Hair follicle dermal papilla cell (primary cell): ENCODE data around the gene IDH3A. TPM values are rescaled to one million over a fixed set of nuclear protein-coding genes. Genes with fewer than 3 reads are reported as not detected.

Experiments
- total RNA-seq: library from RNA; depleted of rRNA; stranded (reverse); fragments of >200 nt; gene quantifications from 2 replicates; pipeline ENCODE4 v1.2.3, GENCODE V29; 2012

Gene IDH3A
- total RNA-seq: 34.2 and 39.2 TPM in 2 replicates

GRCh38 chr15:78149068-78149804, at the start of gene IDH3A:
TSS of gene IDH3A (plus strand) at chr15:78149362. CDS start at chr15:78149404, 42 bp downstream.

GRCh38 chr15:78131295-78132061, 17.7 kb upstream of the IDH3A start, which contains the start of gene CIB2:
TSS of gene CIB2 (minus strand) at chr15:78131445. CDS start at chr15:78131215, 230 bp downstream.

Other genes starting within 250 kb of the IDH3A start
- 90.3 and 111 TPM in 2 replicates for gene TBC1D2B, start 71.7 kb upstream of the IDH3A start, total RNA-seq
- gene SH2D7, start 56.8 kb upstream of the IDH3A start, total RNA-seq: not detected in 2 replicates
- 4.7 and 5.6 TPM in 2 replicates for gene CIB2, start 17.9 kb upstream of the IDH3A start, total RNA-seq
- not detected in 2 replicates for gene ACSBG1, start 85.2 kb downstream of the IDH3A start, total RNA-seq
- 2.2 and 3.9 TPM in 2 replicates for gene DNAJA4, start 115.2 kb downstream of the IDH3A start, total RNA-seq
- gene SKIC8, start 150.2 kb downstream of the IDH3A start, total RNA-seq: 36.7 and 39.8 TPM in 2 replicates
- gene CRABP1, start 191.0 kb downstream of the IDH3A start, total RNA-seq: 0.32 and 0.49 TPM in 2 replicates